Osteoblast (primary cell): Measurements from ENCODE around the gene METTL2B. TPM values are rescaled to one million over a fixed set of nuclear protein-coding genes. Genes with fewer than 3 reads are reported as not detected.

Experiments used
- DNase-seq: peaks from one replicate; pipeline ENCODE4 v3.0.0; 2011; ENCODE audit warnings: low spot score, mixed read lengths; ENCODE audit not compliant: insufficient read length; ENCODE audit errors: missing footprints
- H2AFZ ChIP-seq: 2 replicates; pipeline ENCODE4 v1.6.0; 2011; ENCODE audit warnings: mild to moderate bottlenecking, low read length
- H3K27ac ChIP-seq: 2 replicates; pipeline ENCODE4 v1.5.1; 2011; ENCODE audit warnings: mild to moderate bottlenecking, low read depth, low read length, moderate library complexity
- H3K27me3 ChIP-seq: 2 replicates; pipeline ENCODE4 v1.6.0; 2012; ENCODE audit warnings: mild to moderate bottlenecking, control low read depth, inconsistent platforms, low read length, moderate library complexity; ENCODE audit not compliant: insufficient read depth
- H3K36me3 ChIP-seq: 2 replicates; pipeline ENCODE4 v1.5.1; 2011; ENCODE audit warnings: mild to moderate bottlenecking, low read length, control low read depth, moderate library complexity; ENCODE audit not compliant: insufficient read depth
- H3K4me1 ChIP-seq: 2 replicates; pipeline ENCODE4 v1.5.1; 2011; ENCODE audit warnings: mild to moderate bottlenecking, low read length, control low read depth, moderate library complexity; ENCODE audit not compliant: insufficient read depth
- H3K4me2 ChIP-seq: 2 replicates; pipeline ENCODE4 v1.6.0; 2011; ENCODE audit warnings: mild to moderate bottlenecking, low read length; ENCODE audit not compliant: insufficient read depth
- H3K4me3 ChIP-seq: fragments of 200-600 bp; sonication (generic); 3 replicates; pipeline ENCODE4 v1.5.1; 2012; ENCODE audit warnings: mild to moderate bottlenecking, low read length, inconsistent platforms; ENCODE audit not compliant: insufficient read depth
- H3K79me2 ChIP-seq: 2 replicates; pipeline ENCODE4 v1.6.0; 2012; ENCODE audit warnings: mild to moderate bottlenecking, low read length, control low read depth, inconsistent platforms; ENCODE audit not compliant: insufficient read depth
- H3K9me3 ChIP-seq: 2 replicates; pipeline ENCODE4 v1.5.1; 2011; ENCODE audit warnings: low read depth, low read length, control low read depth
- H4K20me1 ChIP-seq: 2 replicates; pipeline ENCODE4 v1.6.0; 2012; ENCODE audit warnings: mild to moderate bottlenecking, low read length, control low read depth; ENCODE audit not compliant: insufficient read depth
- CTCF ChIP-seq: IDR thresholded peaks from 2 replicates; pipeline ENCODE4 v1.5.1; 2011; ENCODE audit warnings: mild to moderate bottlenecking, low read depth, low read length, moderate library complexity; ENCODE audit errors: extremely low read depth
- total RNA-seq: library from RNA; depleted of rRNA; stranded (reverse); fragments of >200 nt; gene quantifications from 2 replicates; pipeline ENCODE4 v1.2.3, GENCODE V29; 2012

METTL2B gene
- total RNA-seq, 1 donor = 30.8 TPM

DNA sequence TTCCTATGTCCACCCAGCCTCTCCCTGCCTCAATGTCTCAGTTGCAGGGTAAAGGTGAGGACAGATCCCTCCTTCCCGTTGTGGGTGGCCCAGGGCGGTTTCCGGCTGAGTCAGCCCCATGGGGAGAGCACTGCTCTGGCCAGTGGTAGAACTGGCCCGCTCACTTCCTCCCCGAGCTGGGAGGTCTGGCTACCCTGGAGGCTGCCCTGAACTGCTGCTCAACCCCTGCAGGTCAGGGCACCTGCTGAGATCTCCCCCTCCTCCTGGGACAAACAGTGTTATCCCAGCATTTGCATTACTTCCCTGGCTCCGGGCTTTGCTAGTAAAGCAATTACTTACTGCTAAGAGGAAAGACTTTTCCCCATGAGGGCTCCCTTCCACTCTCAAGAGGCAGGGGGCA is 45.3 kb upstream of the METTL2B start:
- no peaks in the 10 kb centered on the region for H3K79me2 ChIP-seq
- H3K4me1 ChIP-seq = no peaks in the 10 kb centered on the region
- no peaks in the 10 kb centered on the region for H4K20me1 ChIP-seq
- DNase-seq = peak; percentile 35
- H3K27me3 ChIP-seq = peaks cover 2% of the 10 kb centered on the region
- no peak overlapping the region for H3K4me2 ChIP-seq
- no peak for TF ChIP-seq CTCF
- no peaks in the 10 kb centered on the region for H3K36me3 ChIP-seq
- H2AFZ ChIP-seq = peak overlapping the region; percentile 51
- H3K4me3 ChIP-seq = no peak overlapping the region
- no peak overlapping the region for H3K27ac ChIP-seq
- no peaks in the 10 kb centered on the region for H3K9me3 ChIP-seq

GRCh38 chr7:128431754-128432153 is 44.8 kb upstream of the METTL2B start:
- no peaks in the 10 kb centered on the region for H3K36me3 ChIP-seq
- H3K4me2 ChIP-seq = no peak overlapping the region
- H3K79me2 ChIP-seq = no peaks in the 10 kb centered on the region
- H3K27ac ChIP-seq = no peak overlapping the region
- peak overlapping the region; percentile 51 for H2AFZ ChIP-seq
- DNase-seq = no peak
- H3K4me1 ChIP-seq = no peaks in the 10 kb centered on the region
- H3K4me3 ChIP-seq = no peak overlapping the region
- H3K9me3 ChIP-seq = no peaks in the 10 kb centered on the region
- no peak for TF ChIP-seq CTCF
- H3K27me3 ChIP-seq = peaks cover 2% of the 10 kb centered on the region
- H4K20me1 ChIP-seq = no peaks in the 10 kb centered on the region

GRCh38 chr7:128434413-128435326 is 41.9 kb upstream of the METTL2B start:
- TF ChIP-seq CTCF = no peak
- no peak overlapping the region for H2AFZ ChIP-seq
- H3K9me3 ChIP-seq = no peaks in the 10 kb centered on the region
- H3K36me3 ChIP-seq = no peaks in the 10 kb centered on the region
- no peak overlapping the region for H3K27ac ChIP-seq
- H3K4me3 ChIP-seq = no peak overlapping the region
- H3K4me2 ChIP-seq = no peak overlapping the region
- no peaks in the 10 kb centered on the region for H3K79me2 ChIP-seq
- peaks cover 2% of the 10 kb centered on the region for H3K27me3 ChIP-seq
- no peaks in the 10 kb centered on the region for H4K20me1 ChIP-seq
- no peak for DNase-seq
- no peaks in the 10 kb centered on the region for H3K4me1 ChIP-seq

GRCh38 chr7:128435327-128435686 is 41.2 kb upstream of the METTL2B start:
- H3K4me1 ChIP-seq = no peaks in the 10 kb centered on the region
- H2AFZ ChIP-seq = no peak overlapping the region
- TF ChIP-seq CTCF = no peak
- peaks cover 2% of the 10 kb centered on the region for H3K27me3 ChIP-seq
- H3K4me3 ChIP-seq = no peak overlapping the region
- no peak overlapping the region for H3K27ac ChIP-seq
- no peak overlapping the region for H3K4me2 ChIP-seq
- H3K79me2 ChIP-seq = no peaks in the 10 kb centered on the region
- DNase-seq = no peak
- H3K9me3 ChIP-seq = no peaks in the 10 kb centered on the region
- no peaks in the 10 kb centered on the region for H4K20me1 ChIP-seq
- H3K36me3 ChIP-seq = no peaks in the 10 kb centered on the region
